ENCODE results near the gene KCNH8. TPM values are rescaled to one million over a fixed set of nuclear protein-coding genes. Genes with fewer than 3 reads are reported as not detected.
"Not testable (repeated sequence)": the region's sequence is repeated elsewhere in the genome, so short reads cannot be mapped to it uniquely, and the experiment has no call there.

The KCNH8 gene
- total RNA-seq, 2 experiments from 2014 or later = not detected

DNA sequence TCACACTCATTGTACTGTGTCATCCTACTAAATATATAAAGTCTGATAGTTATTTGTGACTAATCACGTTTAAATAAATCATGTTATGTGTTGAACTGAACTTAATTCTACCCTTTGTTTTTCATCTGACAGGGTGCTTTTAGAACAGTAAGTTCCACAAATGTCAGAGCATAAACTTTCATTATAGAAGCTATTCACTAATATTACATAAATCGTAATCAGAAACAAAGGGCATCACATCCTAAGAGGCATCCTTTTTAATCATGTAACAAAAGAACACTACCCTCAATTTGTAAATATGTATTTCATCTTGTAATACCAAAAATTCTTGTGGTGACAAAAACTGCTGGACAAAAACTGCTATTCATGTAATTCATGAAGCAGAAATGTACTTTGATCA, 50.8 kb downstream of the KCNH8 start:
- Mint-ChIP-seq H3K4me1 (no peaks in the 10 kb centered on the region), H3K27me3 (no peaks in the 10 kb centered on the region), H3K36me3 (ENCODE audit: low read depth) (no peaks in the 10 kb centered on the region), H3K9me3 (no peaks in the 10 kb centered on the region), H3K4me3 (no peak overlapping the region), H3K27ac (no peak overlapping the region)
- ChIA-PET CTCF (no interaction called here), POLR2A (no interaction called here)
- no peak for DNase-seq

- H3K4me3 Mint-ChIP-seq = no peak overlapping the region
- no peak overlapping the region for H3K27ac Mint-ChIP-seq
- H3K27me3 Mint-ChIP-seq = no peaks in the 10 kb centered on the region
- H3K36me3 Mint-ChIP-seq (ENCODE audit: low read depth) = no peaks in the 10 kb centered on the region
- no peak for DNase-seq
- POLR2A ChIA-PET = no interaction called here
- no peaks in the 10 kb centered on the region for H3K9me3 Mint-ChIP-seq
- CTCF ChIA-PET = no interaction called here
- no peaks in the 10 kb centered on the region for H3K4me1 Mint-ChIP-seq
Measured at GRCh38 chr3:19202303-19202702, 54.0 kb downstream of the KCNH8 start.

DNA sequence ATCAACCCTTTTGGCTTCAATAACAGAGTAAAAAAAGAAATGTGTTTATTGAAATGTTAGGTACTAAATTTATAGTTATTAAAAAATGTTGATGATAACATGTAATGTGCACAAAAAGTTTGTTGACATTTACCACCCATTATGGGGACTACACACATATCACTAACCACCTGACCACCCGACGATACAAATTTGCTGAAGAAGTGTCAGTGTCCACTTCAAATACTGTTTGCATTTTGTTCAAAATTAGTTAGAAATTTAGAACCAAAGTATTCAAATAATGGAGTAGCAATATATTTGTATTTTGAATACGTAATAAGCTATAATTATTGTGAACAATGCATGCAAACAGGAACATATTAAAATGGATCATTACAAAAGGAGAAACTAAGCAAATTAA, 54.4 kb downstream of the KCNH8 start:
- H3K4me1 Mint-ChIP-seq = no peaks in the 10 kb centered on the region
- H3K36me3 Mint-ChIP-seq (ENCODE audit: low read depth) = no peaks in the 10 kb centered on the region
- no peak overlapping the region for H3K4me3 Mint-ChIP-seq
- CTCF ChIA-PET = no interaction called here
- H3K27me3 Mint-ChIP-seq = no peaks in the 10 kb centered on the region
- H3K27ac Mint-ChIP-seq = no peak overlapping the region
- no peak for DNase-seq
- H3K9me3 Mint-ChIP-seq = no peaks in the 10 kb centered on the region
- POLR2A ChIA-PET = no interaction called here

DNA sequence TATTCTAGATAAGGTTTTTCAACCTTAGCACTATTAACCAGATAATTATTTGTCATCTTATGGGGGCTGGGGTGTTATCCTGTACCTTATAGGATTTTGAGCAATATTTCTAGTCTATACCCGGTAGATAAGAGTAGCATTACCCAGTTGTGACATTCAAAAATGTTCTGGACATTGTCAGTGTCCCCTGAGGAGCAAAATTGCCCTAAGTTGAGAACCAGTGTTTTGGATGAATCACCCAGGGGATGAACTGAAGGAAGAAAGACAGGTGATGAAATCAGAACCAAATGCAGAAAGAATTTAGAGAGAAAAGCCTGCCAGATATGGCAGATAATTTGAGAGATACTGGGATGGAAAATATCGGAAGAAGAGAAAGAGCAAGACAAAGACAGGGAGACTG, 58.2 kb downstream of the KCNH8 start:
- Mint-ChIP-seq H3K4me1 (no peaks in the 10 kb centered on the region), H3K4me3 (no peak overlapping the region), H3K36me3 (ENCODE audit: low read depth) (no peaks in the 10 kb centered on the region), H3K27me3 (no peaks in the 10 kb centered on the region), H3K9me3 (no peaks in the 10 kb centered on the region), H3K27ac (no peak overlapping the region)
- POLR2A ChIA-PET = no interaction called here
- CTCF ChIA-PET = no interaction called here
- DNase-seq = no peak

GRCh38 chr3:19213603-19214220, 65.4 kb downstream of the KCNH8 start:
- POLR2A ChIA-PET = no interaction called here
- CTCF ChIA-PET = no interaction called here
- Mint-ChIP-seq H3K27me3 (no peaks in the 10 kb centered on the region), H3K36me3 (ENCODE audit: low read depth) (no peaks in the 10 kb centered on the region), H3K4me3 (no peak overlapping the region), H3K9me3 (no peaks in the 10 kb centered on the region), H3K4me1 (no peaks in the 10 kb centered on the region), H3K27ac (no peak overlapping the region)
- DNase-seq = no peak

- ChIA-PET CTCF (no interaction called here), POLR2A (no interaction called here)
- Mint-ChIP-seq H3K4me1 (no peaks in the 10 kb centered on the region), H3K36me3 (ENCODE audit: low read depth) (no peaks in the 10 kb centered on the region), H3K4me3 (no peak overlapping the region), H3K9me3 (no peaks in the 10 kb centered on the region), H3K27ac (no peak overlapping the region), H3K27me3 (no peaks in the 10 kb centered on the region)
- DNase-seq = no peak
Measured at GRCh38 chr3:19215427-19215826, 67.1 kb downstream of the KCNH8 start.

DNA sequence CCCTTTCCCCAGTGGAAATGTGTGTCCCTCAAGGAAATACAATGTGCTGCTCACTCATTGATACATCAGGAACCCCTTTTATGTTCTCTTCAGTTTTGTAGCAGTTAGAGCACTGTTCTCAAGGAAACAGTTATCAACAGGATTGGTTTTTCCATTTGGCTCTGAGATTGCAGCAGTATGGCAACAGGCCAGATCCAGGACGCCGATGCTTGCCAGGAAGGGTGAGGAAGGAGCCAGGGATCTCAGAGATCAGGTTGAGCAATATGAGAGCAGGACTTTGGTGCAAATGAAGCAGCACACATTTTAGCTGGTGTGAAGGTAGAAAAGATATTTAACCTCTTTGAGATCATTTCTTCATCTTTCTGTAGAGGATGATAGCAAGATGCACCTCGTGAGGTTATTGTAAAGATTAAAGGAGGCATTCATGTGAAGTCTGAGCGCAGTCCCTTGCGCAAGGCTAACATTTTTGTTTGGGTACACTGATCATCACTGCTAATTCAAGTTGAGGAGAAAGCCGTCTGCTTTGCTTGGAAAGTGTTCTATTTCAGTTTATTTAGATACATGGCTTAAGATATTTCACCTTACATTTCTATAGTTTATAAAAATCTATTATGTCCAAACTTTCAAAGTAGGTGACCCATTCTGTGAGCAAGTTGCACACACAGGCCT, 68.5 kb downstream of the KCNH8 start:
- no peak overlapping the region for H3K27ac Mint-ChIP-seq
- H3K9me3 Mint-ChIP-seq = no peaks in the 10 kb centered on the region
- H3K4me3 Mint-ChIP-seq = no peak overlapping the region
- ChIA-PET CTCF (no interaction called here), POLR2A (no interaction called here)
- H3K4me1 Mint-ChIP-seq = no peaks in the 10 kb centered on the region
- no peaks in the 10 kb centered on the region for H3K27me3 Mint-ChIP-seq
- H3K36me3 Mint-ChIP-seq (ENCODE audit: low read depth) = no peaks in the 10 kb centered on the region
- no peak for DNase-seq

- H3K36me3 Mint-ChIP-seq (ENCODE audit: low read depth) = no peaks in the 10 kb centered on the region
- CTCF ChIA-PET = no interaction called here
- H3K27ac Mint-ChIP-seq = no peak overlapping the region
- H3K9me3 Mint-ChIP-seq = no peaks in the 10 kb centered on the region
- H3K4me3 Mint-ChIP-seq = no peak overlapping the region
- H3K4me1 Mint-ChIP-seq = no peaks in the 10 kb centered on the region
- no peak for DNase-seq
- POLR2A ChIA-PET = no interaction called here
- H3K27me3 Mint-ChIP-seq = no peaks in the 10 kb centered on the region
Measured at GRCh38 chr3:19220311-19220710, 72.0 kb downstream of the KCNH8 start.

DNA sequence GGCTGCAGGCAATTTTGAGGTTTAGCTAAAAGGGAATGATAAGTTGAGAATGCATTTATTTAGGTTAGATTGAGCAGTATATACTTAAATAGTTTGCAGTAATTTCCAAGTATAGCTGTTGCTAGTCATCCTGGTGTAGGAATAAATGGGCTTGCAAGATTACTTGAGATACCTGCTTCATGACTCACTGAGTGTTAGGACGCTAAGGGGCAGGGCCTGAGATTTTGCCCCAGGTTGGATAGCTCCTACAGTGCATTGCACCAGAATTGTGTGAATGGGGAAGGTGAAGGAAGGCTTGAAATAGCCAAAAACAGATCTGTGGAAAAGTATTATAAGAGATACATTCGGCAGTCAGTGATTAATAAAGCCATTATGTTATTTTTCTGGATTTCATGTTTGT, 72.8 kb downstream of the KCNH8 start:
- CTCF ChIA-PET = no interaction called here
- no peak for DNase-seq
- no peak overlapping the region for H3K4me3 Mint-ChIP-seq
- H3K27ac Mint-ChIP-seq = no peak overlapping the region
- no peaks in the 10 kb centered on the region for H3K36me3 Mint-ChIP-seq (ENCODE audit: low read depth)
- H3K4me1 Mint-ChIP-seq = no peaks in the 10 kb centered on the region
- H3K27me3 Mint-ChIP-seq = no peaks in the 10 kb centered on the region
- POLR2A ChIA-PET = no interaction called here
- no peaks in the 10 kb centered on the region for H3K9me3 Mint-ChIP-seq

DNA sequence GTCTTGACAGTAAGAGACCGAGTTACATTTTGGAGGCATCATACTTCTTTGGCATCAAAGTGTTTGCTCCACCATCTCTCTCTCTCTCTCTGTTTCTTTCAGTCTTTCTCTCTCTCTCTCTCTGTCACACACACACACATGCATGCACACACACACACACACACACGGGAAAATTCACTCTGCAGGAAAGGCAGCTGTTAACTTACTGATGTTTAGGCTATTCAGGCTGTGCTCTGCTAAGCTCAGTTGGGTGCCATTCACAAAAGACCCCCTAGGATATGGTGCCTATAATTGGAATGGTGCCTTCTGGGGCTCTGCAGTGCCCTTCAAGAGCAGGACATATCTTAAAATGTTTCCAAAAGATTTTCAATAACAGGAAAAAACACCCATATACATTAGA, 78.2 kb downstream of the KCNH8 start:
- H3K9me3 Mint-ChIP-seq = no peaks in the 10 kb centered on the region
- ChIA-PET CTCF (no interaction called here), POLR2A (no interaction called here)
- DNase-seq = no peak
- no peaks in the 10 kb centered on the region for H3K36me3 Mint-ChIP-seq (ENCODE audit: low read depth)
- no peaks in the 10 kb centered on the region for H3K4me1 Mint-ChIP-seq
- no peak overlapping the region for H3K4me3 Mint-ChIP-seq
- no peaks in the 10 kb centered on the region for H3K27me3 Mint-ChIP-seq
- no peak overlapping the region for H3K27ac Mint-ChIP-seq

GRCh38 chr3:19228167-19228566, 79.9 kb downstream of the KCNH8 start:
- Mint-ChIP-seq H3K27me3 (peaks cover 5% of the 10 kb centered on the region), H3K36me3 (ENCODE audit: low read depth) (no peaks in the 10 kb centered on the region), H3K4me1 (no peaks in the 10 kb centered on the region), H3K4me3 (no peak overlapping the region), H3K9me3 (no peaks in the 10 kb centered on the region), H3K27ac (no peak overlapping the region)
- ChIA-PET CTCF (interaction anchor here (0.6 to 1.0 kb wide), 2 partner anchors 9 to 77 kb away, joined by 3 read pairs; no protein-coding TSS in a partner anchor), POLR2A (no interaction called here)
- no peak for DNase-seq

GRCh38 chr3:19229086-19229485, 80.8 kb downstream of the KCNH8 start:
- no peaks in the 10 kb centered on the region for H3K4me1 Mint-ChIP-seq
- H3K27me3 Mint-ChIP-seq = peaks cover 8% of the 10 kb centered on the region
- CTCF ChIA-PET = interaction anchor here (0.6 to 1.0 kb wide), 2 partner anchors 10 to 58 kb away, joined by 3 to 4 read pairs; no protein-coding TSS in a partner anchor
- no peaks in the 10 kb centered on the region for H3K9me3 Mint-ChIP-seq
- H3K27ac Mint-ChIP-seq = no peak overlapping the region
- no peaks in the 10 kb centered on the region for H3K36me3 Mint-ChIP-seq (ENCODE audit: low read depth)
- POLR2A ChIA-PET = no interaction called here
- no peak for DNase-seq
- H3K4me3 Mint-ChIP-seq = no peak overlapping the region

- H3K4me1 Mint-ChIP-seq; H3K27ac Mint-ChIP-seq; CTCF ChIA-PET; POLR2A ChIA-PET; H3K36me3 Mint-ChIP-seq (ENCODE audit: low read depth); H3K4me3 Mint-ChIP-seq; H3K9me3 Mint-ChIP-seq; H3K27me3 Mint-ChIP-seq; DNase-seq: not testable (repeated sequence)
Measured at GRCh38 chr3:19229881-19230280, 81.6 kb downstream of the KCNH8 start.

GRCh38 chr3:19231792-19232461, 83.6 kb downstream of the KCNH8 start:
- POLR2A ChIA-PET = no interaction called here
- DNase-seq = no peak
- Mint-ChIP-seq H3K4me1 (no peaks in the 10 kb centered on the region), H3K36me3 (ENCODE audit: low read depth) (no peaks in the 10 kb centered on the region), H3K4me3 (no peak overlapping the region), H3K9me3 (no peaks in the 10 kb centered on the region), H3K27ac (no peak overlapping the region), H3K27me3 (peaks cover 8% of the 10 kb centered on the region)
- CTCF ChIA-PET = no interaction called here
